GM21576 (cell line): Measurements from ENCODE around the gene PPBP.
"Not testable (repeated sequence)": the region's sequence is repeated elsewhere in the genome, so short reads cannot be mapped to it uniquely, and the experiment has no call there.

Experiments used
- ATAC-seq: cut with Tn5 transposase; IDR thresholded peaks from one replicate; pipeline ENCODE4 v1.9.1; 2021; ENCODE audit warnings: mild to moderate bottlenecking, moderate library complexity; ENCODE audit not compliant: unreplicated experiment

Gene PPBP

GRCh38 chr4:73998040-73999011 is 10.3 kb upstream of the PPBP start, which contains the start of gene CXCL5:
CXCL5 (minus strand) TSS chr4:73998677; CDS start chr4:73998581, 96 bp downstream.
- ATAC-seq, result no peak

DNA sequence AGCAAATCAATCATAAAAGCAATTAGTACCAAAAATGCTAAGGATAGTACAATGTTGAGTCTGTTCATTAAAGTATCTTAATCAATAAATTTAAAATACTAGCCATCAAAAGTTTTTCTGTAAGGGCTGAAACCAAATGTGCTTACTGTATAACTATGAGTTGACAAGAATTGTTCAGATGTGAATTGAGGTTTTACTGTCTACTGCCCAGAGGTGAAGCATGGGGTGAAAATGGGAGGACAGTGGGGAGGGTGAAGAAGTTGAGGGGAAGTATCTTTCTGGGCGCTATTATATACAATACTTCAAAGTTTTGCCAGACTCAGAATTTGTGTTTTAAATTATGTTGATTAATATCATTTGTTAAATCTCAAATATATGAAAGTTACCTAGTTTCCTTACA is 4.1 kb upstream of the PPBP start:
- ATAC-seq, result no peak

DNA sequence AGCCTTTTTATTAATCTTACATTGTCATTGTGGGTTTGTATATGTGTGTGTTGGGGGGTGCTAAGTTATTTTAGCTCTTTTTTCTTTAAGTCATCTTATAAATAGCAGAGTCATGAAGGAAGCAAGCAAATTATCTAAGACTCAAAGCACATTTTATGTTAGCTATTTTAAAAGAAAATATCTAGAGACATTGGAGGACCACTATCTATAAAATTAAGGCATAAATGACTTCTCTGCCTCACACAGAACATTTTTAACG is 3.7 kb upstream of the PPBP start:
- ATAC-seq, result no peak

GRCh38 chr4:73990988-73991741 is 3.2 kb upstream of the PPBP start:
- no peak for ATAC-seq

- no peak for ATAC-seq
Measured at GRCh38 chr4:73989928-73990327, 1.9 kb upstream of the PPBP start.

DNA sequence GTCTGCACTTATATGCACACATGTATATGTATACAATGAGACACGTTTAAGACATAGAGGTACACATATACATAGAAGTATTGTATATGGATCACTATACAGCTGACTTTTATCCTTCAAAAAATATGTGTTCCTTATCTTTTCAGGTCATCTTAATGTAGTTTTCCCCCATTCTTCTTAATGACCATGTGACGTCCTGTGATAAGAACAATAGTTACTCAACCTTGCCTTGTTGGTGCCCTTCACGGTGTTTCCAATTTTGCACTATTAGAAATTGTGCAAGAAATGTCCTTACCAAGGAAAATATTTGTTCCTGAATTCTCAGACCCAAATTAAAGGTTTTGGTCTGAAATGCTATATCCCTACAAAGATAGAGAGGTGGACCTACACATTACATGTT is 1.0 kb upstream of the PPBP start:
- ATAC-seq, result no peak

- ATAC-seq, result no peak
Measured at GRCh38 chr4:73985528-73985852, 2.5 kb downstream of the PPBP start.

- ATAC-seq, result no peak
Measured at GRCh38 chr4:73984736-73985527, 3.1 kb downstream of the PPBP start.

GRCh38 chr4:73981175-73981574 is 6.8 kb downstream of the PPBP start:
- not testable (repeated sequence) for ATAC-seq

- ATAC-seq, result no peak
Measured at GRCh38 chr4:73979407-73979957, 8.5 kb downstream of the PPBP start.

DNA sequence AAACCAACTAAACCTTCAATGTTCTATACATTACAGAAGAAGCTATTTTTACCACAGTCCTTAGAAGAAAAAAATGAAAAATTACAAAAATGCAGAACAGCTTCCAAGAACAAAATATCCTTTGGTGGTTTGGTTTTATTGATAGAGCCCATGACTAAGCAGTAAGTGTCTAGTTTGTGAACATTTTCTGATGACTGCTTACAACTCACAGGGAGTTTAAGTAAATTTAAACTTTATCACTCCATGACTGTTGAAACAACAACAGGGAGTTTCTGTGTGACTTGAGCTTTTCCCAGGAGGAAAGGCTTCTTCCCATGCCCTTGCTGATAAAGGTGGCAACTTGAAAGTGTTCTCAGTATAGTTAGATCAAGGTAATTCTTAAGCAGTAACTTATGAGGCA is 9.1 kb downstream of the PPBP start:
- no peak for ATAC-seq

- no peak for ATAC-seq
Measured at GRCh38 chr4:73976716-73977115, 11.3 kb downstream of the PPBP start.

DNA sequence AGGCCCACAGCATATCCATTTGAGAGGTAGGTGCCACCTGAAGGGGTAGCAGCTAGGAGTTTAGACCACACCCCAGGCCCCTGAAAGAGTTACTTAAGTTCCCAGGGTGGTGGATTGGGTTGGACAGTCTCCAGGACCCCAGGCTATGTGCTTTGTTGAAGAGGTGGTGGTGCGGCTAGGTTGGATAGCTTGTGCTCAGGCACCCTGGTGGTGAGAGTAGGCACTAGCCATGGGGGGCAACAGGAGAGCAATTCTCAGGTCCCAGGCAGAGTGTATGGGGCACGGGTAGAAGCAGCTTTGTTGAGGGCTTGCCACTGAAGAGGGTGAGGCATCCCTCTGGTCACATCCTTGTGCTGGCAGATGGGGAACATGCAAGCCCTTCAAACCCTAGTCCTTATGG is 11.8 kb downstream of the PPBP start:
- ATAC-seq, result no peak

GRCh38 chr4:73974352-73974751 is 13.6 kb downstream of the PPBP start:
- no peak for ATAC-seq

DNA sequence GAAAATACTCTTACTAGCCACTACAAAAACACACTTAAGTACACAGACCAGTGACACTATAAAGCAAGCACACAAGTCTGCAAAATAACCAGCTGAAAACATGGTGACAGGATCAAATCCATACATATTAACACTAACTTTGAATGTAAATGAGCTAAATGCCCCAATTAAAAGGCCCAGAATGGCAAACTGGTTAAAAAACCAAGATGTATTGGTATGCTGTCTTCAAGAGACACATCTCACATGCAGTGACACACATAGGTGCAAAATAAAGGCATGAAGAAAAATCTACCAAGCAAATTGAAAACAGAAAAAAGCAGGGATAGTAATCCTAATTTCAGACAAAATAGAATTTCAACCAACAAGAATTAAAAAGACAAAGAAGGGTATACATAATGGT is 17.0 kb downstream of the PPBP start:
- ATAC-seq, result no peak

GRCh38 chr4:73970011-73970410 is 18.0 kb downstream of the PPBP start:
- ATAC-seq, result no peak

- ATAC-seq, result no peak
Measured at GRCh38 chr4:73967866-73968265, 20.1 kb downstream of the PPBP start.

GRCh38 chr4:73964862-73965611 is 23.0 kb downstream of the PPBP start:
- no peak for ATAC-seq

- ATAC-seq, result no peak
Measured at GRCh38 chr4:73962724-73963123, 25.3 kb downstream of the PPBP start.

DNA sequence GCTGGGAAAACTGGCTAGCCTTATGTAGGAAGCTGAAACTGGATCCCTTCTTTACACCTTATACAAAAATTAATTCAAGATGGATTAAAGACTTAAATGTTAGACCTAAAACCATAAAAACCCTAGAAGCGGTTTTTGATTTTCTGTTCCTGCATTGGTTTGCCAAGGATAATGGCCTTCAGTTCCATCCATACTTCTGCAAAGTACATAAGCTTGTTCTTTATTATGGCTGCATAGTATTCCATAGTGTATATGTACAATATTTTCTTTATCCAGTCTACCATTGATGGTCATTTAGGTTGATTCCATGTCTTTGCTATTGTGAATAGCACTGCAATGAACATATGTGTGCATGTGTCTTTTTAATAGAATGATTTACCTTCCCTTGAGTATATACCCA is 28.9 kb downstream of the PPBP start:
- ATAC-seq, result not testable (repeated sequence)

- ATAC-seq, result no peak
Measured at GRCh38 chr4:73952352-73952751, 35.6 kb downstream of the PPBP start.
